Thoracic aorta (tissue), 2 donors: Measurements from ENCODE around the gene CYLD. TPM values are rescaled to one million over a fixed set of nuclear protein-coding genes. Genes with fewer than 3 reads are reported as not detected.

Experiments used
- ATAC-seq: fragments of 150-250 bp; one replicate; pipeline ENCODE4 v1.8.0; 2017; ENCODE audit warnings: low read depth; ENCODE audit not compliant: insufficient number of reproducible peaks, low FRiP score
- DNase-seq: peaks from one replicate; pipeline ENCODE4 v3.0.0-alpha.2; 2020; ENCODE audit warnings: low spot score
- H3K27ac ChIP-seq, 2 donors: fragments of 200-600 bp; sonication (generic); 1 replicate in 1 of 2; 2 replicates in 1 of 2; pipeline ENCODE4 v1.5.1; 2016; ENCODE audit warnings: mild to moderate bottlenecking in 2 of 2, moderate library complexity in 2 of 2
- H3K27me3 ChIP-seq: fragments of 200-600 bp; sonication (generic); replicated peaks from 2 replicates; pipeline ENCODE4 v1.6.0; 2016; ENCODE audit warnings: mild to moderate bottlenecking; ENCODE audit not compliant: insufficient read depth
- H3K36me3 ChIP-seq: fragments of 200-600 bp; sonication (generic); one replicate; pipeline ENCODE4 v1.5.1; 2016
- H3K4me1 ChIP-seq, 2 donors: fragments of 200-600 bp; sonication (generic); 1 replicate in 1 of 2; 2 replicates in 1 of 2; pipeline versions ENCODE4 v1.5.1 to v1.6.0; 2016; ENCODE audit warnings: low read depth in 2 of 2, mild to moderate bottlenecking in 1 of 2; ENCODE audit not compliant: control insufficient read depth in 1 of 2
- H3K4me3 ChIP-seq: fragments of 200-600 bp; sonication (generic); 2 replicates; pipeline ENCODE4 v1.5.1; 2016; ENCODE audit warnings: mild to moderate bottlenecking
- H3K9me3 ChIP-seq: fragments of 200-600 bp; sonication (generic); 2 replicates; pipeline ENCODE4 v1.5.1; 2016
- total RNA-seq, 2 donors: library from RNA; depleted of rRNA; stranded (reverse); fragments of >200 nt; gene quantifications; one replicate each; pipeline versions ENCODE4 v1.1.0 to v1.2.3, GENCODE V29; 2016
- TF ChIP-seq, protein P1 (sequence below): fragments of 200-600 bp; sonication (generic); IDR thresholded peaks from one replicate; pipeline ENCODE4 v1.5.1; 2019; ENCODE audit warnings: antibody characterized with exemption

Gene CYLD
- total RNA-seq, 2 donors from 2014 or later = 53.9 to 91.9 TPM

DNA sequence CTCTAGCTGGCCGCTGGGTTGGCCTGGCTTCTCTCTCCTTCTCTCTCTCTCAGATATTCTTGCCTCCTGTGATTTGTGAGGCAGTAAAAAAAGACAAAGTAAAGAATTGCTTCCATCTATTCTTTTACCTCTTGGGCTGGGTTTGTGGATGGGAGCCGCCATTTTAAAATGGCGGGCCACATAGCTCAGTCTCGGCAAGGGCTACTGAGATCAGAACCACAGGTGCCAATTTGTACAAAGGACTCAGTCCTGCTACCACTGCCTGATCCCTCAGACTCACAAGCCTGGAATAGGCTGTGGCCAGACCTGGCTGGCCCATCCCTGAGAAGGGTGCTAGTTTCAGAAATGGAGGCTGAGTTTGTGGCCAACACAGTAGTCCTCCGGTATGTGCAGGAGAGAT, 24.4 kb upstream of the CYLD start:
- TF ChIP-seq, protein P1, sequence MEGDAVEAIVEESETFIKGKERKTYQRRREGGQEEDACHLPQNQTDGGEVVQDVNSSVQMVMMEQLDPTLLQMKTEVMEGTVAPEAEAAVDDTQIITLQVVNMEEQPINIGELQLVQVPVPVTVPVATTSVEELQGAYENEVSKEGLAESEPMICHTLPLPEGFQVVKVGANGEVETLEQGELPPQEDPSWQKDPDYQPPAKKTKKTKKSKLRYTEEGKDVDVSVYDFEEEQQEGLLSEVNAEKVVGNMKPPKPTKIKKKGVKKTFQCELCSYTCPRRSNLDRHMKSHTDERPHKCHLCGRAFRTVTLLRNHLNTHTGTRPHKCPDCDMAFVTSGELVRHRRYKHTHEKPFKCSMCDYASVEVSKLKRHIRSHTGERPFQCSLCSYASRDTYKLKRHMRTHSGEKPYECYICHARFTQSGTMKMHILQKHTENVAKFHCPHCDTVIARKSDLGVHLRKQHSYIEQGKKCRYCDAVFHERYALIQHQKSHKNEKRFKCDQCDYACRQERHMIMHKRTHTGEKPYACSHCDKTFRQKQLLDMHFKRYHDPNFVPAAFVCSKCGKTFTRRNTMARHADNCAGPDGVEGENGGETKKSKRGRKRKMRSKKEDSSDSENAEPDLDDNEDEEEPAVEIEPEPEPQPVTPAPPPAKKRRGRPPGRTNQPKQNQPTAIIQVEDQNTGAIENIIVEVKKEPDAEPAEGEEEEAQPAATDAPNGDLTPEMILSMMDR = no peak
- H3K4me3 ChIP-seq = no peak overlapping the region
- no peaks in the 10 kb centered on the region for H3K9me3 ChIP-seq
- no peaks in the 10 kb centered on the region for H3K4me1 ChIP-seq
- no peak for ATAC-seq
- H3K36me3 ChIP-seq = no peaks in the 10 kb centered on the region
- no peak for DNase-seq
- no peak overlapping the region for H3K27ac ChIP-seq
- H3K27me3 ChIP-seq = no peaks in the 10 kb centered on the region

DNA sequence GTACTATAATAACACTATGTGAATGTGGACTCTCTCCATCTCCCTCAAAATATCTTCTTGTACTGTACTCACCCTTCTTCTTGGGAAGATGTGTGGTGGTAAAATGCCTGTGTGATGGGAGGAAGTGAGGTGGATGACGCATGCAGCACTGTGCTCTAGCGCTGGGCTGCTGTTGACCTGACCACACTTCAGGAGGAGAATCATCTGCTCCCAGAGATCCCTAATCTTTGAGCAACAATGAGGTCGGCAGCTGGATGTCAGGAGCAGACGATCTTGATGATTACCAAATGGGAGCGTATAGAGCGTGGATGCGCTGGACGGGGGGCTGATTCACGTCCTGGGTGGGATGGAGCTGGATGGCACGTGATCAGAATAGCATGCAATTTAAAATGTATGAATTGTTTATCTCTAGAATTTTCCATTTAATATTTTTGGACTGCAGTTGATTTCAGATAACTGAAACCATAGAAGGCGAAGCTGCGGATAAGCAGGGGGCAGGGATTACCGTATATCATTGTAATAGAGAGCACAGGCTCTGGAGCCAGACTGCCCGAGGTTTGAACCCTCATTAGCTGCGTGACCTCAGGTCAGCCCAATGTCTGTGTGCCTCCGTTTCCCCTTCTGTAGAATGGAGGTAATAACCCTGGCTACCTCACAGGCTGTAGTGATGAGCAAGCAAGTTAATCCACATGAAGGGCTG, 23.7 kb upstream of the CYLD start:
- Histone ChIP-seq H3K27ac (no peak overlapping the region), H3K4me1 (no peaks in the 10 kb centered on the region), H3K4me3 (no peak overlapping the region), H3K9me3 (no peaks in the 10 kb centered on the region), H3K27me3 (no peaks in the 10 kb centered on the region), H3K36me3 (no peaks in the 10 kb centered on the region)
- TF ChIP-seq, protein P1 = no peak
- no peak for DNase-seq
- ATAC-seq = no peak

DNA sequence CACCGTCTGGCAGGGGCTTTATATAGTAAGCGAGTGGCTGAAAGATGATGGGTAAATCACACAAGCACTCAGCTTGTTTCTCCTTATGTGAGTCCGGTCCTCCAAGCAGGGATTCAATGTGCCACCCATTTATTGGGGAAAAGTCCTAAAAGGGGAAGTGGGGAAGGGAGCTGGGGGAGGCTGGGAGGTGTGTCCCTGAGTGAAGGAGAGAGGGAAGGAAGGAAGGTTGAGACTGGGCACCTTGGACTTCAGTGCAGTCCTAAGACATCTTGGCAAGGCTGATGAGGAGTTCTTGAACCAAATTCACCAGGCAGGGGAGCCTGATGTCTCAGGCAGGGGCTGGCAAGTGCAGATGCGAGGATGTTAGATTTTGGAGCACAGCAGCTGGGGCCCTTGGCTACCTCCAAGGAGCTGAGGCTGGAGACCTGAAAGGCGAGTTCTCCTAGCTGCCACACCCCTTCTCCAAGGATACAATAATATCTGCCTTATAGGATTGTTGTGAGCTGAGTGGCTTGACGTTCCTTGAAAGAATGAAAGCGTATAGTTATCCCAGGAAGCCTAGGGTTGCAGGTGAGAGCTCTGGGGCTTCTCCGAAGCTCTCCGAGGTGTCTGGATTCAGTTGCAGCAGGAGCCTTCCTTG, 23.0 kb upstream of the CYLD start:
- TF ChIP-seq, protein P1 = no peak
- H3K4me1 ChIP-seq = no peaks in the 10 kb centered on the region
- H3K27me3 ChIP-seq = no peaks in the 10 kb centered on the region
- peaks cover 3% of the 10 kb centered on the region for H3K36me3 ChIP-seq
- DNase-seq (no peak), ATAC-seq (no peak)
- H3K9me3 ChIP-seq = no peaks in the 10 kb centered on the region
- H3K27ac ChIP-seq = no peak overlapping the region
- H3K4me3 ChIP-seq = no peak overlapping the region

DNA sequence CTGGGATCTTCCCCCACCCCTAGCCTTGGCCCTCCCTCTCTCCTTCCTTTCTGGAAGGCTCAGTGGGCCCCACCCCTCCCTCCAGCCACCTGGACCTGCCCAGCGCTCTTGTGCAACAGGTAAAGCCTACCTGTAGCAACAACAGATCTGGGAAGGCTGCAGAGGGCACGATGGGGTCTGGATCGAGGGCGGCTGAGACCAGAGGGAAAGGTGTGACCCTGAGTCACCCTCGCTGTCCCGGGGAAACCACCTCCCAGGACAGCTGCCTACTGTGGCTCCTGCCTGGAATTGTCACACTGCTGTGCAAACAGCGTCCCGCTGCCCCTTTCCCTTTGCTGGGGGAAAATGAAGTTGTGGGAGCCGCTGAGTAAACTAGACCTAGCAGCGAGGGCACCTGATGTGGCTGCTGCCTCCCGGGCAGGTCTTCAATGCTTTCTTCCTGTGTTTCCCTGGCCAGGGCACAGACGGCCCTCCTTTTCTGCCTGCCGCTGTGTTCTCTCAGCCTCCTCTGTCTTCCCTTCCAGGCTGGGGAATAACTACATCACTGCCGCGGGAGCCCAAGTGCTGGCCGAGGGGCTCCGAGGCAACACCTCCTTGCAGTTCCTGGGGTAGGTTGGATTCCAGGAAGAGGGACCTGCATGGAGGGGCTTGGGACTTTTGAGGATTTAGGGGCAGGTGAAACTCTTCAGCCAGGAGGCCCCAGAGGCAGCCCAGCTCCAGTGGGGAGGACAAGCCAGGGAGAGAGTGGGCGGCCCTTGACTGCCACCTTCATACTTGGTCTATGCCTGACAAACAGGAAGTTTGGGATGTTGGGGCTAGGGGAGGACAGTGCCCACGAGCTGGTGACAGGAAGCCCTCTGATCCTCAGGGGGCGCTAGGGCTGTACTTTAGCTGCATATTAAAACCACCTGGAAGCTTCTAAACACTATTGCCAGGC, 22.2 kb upstream of the CYLD start:
- H3K36me3 ChIP-seq = peaks cover 5% of the 10 kb centered on the region
- H3K4me3 ChIP-seq = no peak overlapping the region
- no peaks in the 10 kb centered on the region for H3K4me1 ChIP-seq
- ATAC-seq (no peak), DNase-seq (no peak)
- no peak overlapping the region for H3K27ac ChIP-seq
- H3K27me3 ChIP-seq = no peaks in the 10 kb centered on the region
- no peaks in the 10 kb centered on the region for H3K9me3 ChIP-seq
- TF ChIP-seq, protein P1 = no peak
